Measurements from ENCODE around the gene CORO6. TPM values are rescaled to one million over a fixed set of nuclear protein-coding genes. Genes with fewer than 3 reads are reported as not detected.

The CORO6 gene
- total and polyA plus RNA-seq, 7 experiments from 2014 or later, result 0.15 to 3.1 (median 1.5) TPM

GRCh38 chr17:29575511-29576213, 47.0 kb downstream of the CORO6 start:
- Histone ChIP-seq H3K27me3 (ENCODE audit: control insufficient read depth in 2 of 2, insufficient read depth in 2 of 2, low read length in 2 of 2) (no peaks in the 10 kb centered on the region), H3K4me1 (ENCODE audit: control insufficient read depth in 2 of 2, insufficient read depth in 2 of 2, low read length in 2 of 2) (peaks cover 0 to 6% of the 10 kb centered on the region in 2 donors), H3K27ac (ENCODE audit: low read depth, low read length) (no peak overlapping the region), H3K9me3 (ENCODE audit: control insufficient read depth in 2 of 3, low read length in 3 of 3) (no peaks in the 10 kb centered on the region), H3K4me3 (ENCODE audit: low read length) (no peak overlapping the region), H3K36me3 (ENCODE audit: control insufficient read depth in 2 of 3, insufficient read depth in 3 of 3, low read length in 3 of 3) (peaks cover 0 to 65% (median 4%) of the 10 kb centered on the region in 3 experiments)
- H3K27ac Mint-ChIP-seq, result peak overlapping the region in 1 of 9 donors; percentile 74
- no peak overlapping the region for H3K4me3 Mint-ChIP-seq
- peaks cover 13 to 23% (median 15%) of the 10 kb centered on the region in 7 donors for H3K4me1 Mint-ChIP-seq
- DNase-seq (no peak), ATAC-seq (no peak)
- intact Hi-C loops (cut with micrococcal nuclease), result no loop called here
- H3K27me3 Mint-ChIP-seq, result no peaks in the 10 kb centered on the region
- POLR2A ChIA-PET, result interaction anchor here (0.5 to 2.5 kb wide), 3 partner anchors 10 to 209 kb away, joined by 3 to 7 read pairs (median 4); no protein-coding TSS in a partner anchor
- H3K9me3 Mint-ChIP-seq, result no peaks in the 10 kb centered on the region
- CTCF ChIA-PET, result interaction anchor here (0.7 to 1.4 kb wide), 3 partner anchors 38 to 193 kb away, joined by 3 to 5 read pairs (median 4); no protein-coding TSS in a partner anchor
- peaks cover 0 to 13% (median 8%) of the 10 kb centered on the region in 5 donors for H3K36me3 Mint-ChIP-seq

DNA sequence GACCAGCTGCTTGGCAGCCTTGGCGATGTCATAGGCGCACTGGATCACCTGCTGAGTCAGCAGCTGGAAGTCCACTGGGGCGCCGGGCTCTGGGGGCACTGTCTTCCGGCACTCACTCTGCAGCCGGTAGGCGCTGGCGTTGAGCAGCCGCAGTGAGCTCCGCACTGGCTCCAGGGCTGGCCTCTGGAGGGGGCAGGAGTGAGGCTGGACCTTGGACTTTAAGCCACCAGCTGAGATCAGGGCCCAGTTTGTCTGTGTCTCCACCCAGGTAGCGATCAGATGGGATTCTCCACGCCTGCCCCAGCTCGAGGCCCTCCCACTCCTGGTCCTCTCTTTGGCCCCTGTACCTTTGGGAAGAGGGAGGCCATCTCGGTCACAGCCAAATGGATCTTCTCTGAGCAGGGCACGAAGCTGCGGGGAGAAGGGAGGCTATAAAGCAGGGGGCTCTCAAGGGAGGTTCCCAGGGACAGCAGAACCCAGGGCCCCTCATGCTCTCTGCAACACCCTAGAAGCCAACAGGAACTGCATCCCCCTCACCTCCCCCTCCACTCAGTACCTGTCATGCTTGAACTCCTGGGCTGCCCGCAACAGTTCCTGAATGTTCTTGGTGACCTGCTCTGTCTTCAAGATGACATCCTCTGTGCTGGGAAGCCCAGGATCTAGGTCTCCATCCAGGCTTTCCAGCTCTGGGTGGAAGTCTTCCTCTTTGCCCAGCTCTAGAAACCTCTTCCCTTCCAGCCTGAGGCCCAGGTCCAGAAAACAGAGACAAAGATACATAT, 47.8 kb downstream of the CORO6 start:
- no peak for ATAC-seq
- Mint-ChIP-seq H3K4me1 (peaks cover 10 to 19% (median 12%) of the 10 kb centered on the region in 7 donors), H3K27me3 (no peaks in the 10 kb centered on the region), H3K9me3 (no peaks in the 10 kb centered on the region), H3K36me3 (peaks cover 0 to 10% (median 2%) of the 10 kb centered on the region in 5 donors), H3K4me3 (no peak overlapping the region), H3K27ac (peak overlapping the region in 3 of 9 donors; percentile 58 to 74 (median 63))
- no peaks in the 10 kb centered on the region for H3K9me3 ChIP-seq (ENCODE audit: control insufficient read depth in 2 of 3, low read length in 3 of 3)
- no peaks in the 10 kb centered on the region for H3K27me3 ChIP-seq (ENCODE audit: control insufficient read depth in 2 of 2, insufficient read depth in 2 of 2, low read length in 2 of 2)
- peaks cover 0 to 65% (median 4%) of the 10 kb centered on the region in 3 experiments for H3K36me3 ChIP-seq (ENCODE audit: control insufficient read depth in 2 of 3, insufficient read depth in 3 of 3, low read length in 3 of 3)
- intact Hi-C loops (cut with micrococcal nuclease), result no loop called here
- ChIA-PET POLR2A (interaction anchor here (0.5 to 2.5 kb wide), 4 partner anchors 11 to 210 kb away, joined by 3 to 7 read pairs (median 3); no protein-coding TSS in a partner anchor), CTCF (interaction anchor here (1.2 to 1.4 kb wide), 2 partner anchors 194 to 208 kb away, joined by 3 to 5 read pairs; no protein-coding TSS in a partner anchor)
- DNase-seq, result no peak
- no peak overlapping the region for H3K27ac ChIP-seq (ENCODE audit: low read depth, low read length)
- peaks cover 0 to 3% of the 10 kb centered on the region in 2 donors for H3K4me1 ChIP-seq (ENCODE audit: control insufficient read depth in 2 of 2, insufficient read depth in 2 of 2, low read length in 2 of 2)
- H3K4me3 ChIP-seq (ENCODE audit: low read length), result no peak overlapping the region

DNA sequence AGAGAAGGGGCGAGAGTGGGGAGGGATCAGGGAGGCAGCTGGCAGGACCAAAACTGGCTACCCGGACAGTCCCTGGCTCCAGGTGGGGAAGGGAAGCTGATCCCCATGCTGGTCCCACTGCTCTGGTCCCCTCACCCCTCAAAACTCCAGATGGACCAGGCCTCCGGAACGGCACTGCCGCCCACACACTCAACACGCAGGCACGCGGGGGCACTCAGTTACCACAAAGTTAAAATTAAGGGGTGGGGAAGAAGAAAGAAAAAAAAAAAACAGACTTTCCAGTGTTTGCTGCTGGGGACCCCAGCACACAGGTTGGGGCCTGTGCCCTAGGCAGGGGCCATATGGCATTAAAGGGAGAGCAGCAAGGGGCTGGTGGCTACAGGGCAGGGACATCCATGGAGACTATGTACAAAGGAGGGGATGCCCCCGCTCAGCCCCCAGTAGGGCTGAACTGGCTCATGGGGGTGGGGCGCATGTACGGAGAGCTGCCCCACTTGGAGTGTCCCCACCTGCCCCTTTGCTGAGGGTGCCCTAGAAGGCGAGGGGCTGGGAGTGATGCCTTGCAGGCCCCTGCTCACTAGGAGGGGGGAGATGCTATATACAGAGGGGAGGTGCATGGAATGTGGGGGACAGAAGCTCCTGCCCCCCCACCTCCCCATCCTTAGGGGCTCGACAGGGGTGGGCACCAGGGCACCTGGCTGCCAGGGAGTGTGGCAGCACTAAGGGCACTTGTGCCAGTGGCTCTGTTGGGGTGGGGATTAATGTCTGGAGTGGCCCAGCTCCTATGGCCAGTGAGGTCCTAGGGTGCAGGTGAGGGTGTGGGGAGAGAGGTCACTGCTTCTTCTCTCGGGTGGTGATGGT, 48.6 kb downstream of the CORO6 start:
- ChIA-PET CTCF (interaction anchor here (0.9 to 1.7 kb wide), 5 partner anchors 12 to 207 kb away, joined by 3 to 9 read pairs (median 4); partner anchors contain the start of gene ANKRD13B), POLR2A (interaction anchor here (0.7 to 2.5 kb wide), 3 partner anchors 12 to 44 kb away, joined by 3 to 7 read pairs (median 3); no protein-coding TSS in a partner anchor)
- peak overlapping the region in 1 of 9 donors; percentile 65 for H3K27ac Mint-ChIP-seq
- intact Hi-C loops (cut with micrococcal nuclease), result no loop called here
- Histone ChIP-seq H3K4me1 (ENCODE audit: control insufficient read depth in 2 of 2, insufficient read depth in 2 of 2, low read length in 2 of 2) (peaks cover 3 to 4% of the 10 kb centered on the region in 2 donors), H3K4me3 (ENCODE audit: low read length) (no peak overlapping the region), H3K36me3 (ENCODE audit: control insufficient read depth in 2 of 3, insufficient read depth in 3 of 3, low read length in 3 of 3) (peaks cover 0 to 61% (median 4%) of the 10 kb centered on the region in 3 experiments), H3K27ac (ENCODE audit: low read depth, low read length) (no peak overlapping the region), H3K9me3 (ENCODE audit: control insufficient read depth in 2 of 3, low read length in 3 of 3) (no peaks in the 10 kb centered on the region), H3K27me3 (ENCODE audit: control insufficient read depth in 2 of 2, insufficient read depth in 2 of 2, low read length in 2 of 2) (no peaks in the 10 kb centered on the region)
- no peaks in the 10 kb centered on the region for H3K27me3 Mint-ChIP-seq
- peaks cover 14 to 19% (median 16%) of the 10 kb centered on the region in 7 donors for H3K4me1 Mint-ChIP-seq
- peaks cover 0 to 9% (median 0%) of the 10 kb centered on the region in 5 donors for H3K36me3 Mint-ChIP-seq
- DNase-seq (no peak), ATAC-seq (no peak)
- no peak overlapping the region for H3K4me3 Mint-ChIP-seq
- no peaks in the 10 kb centered on the region for H3K9me3 Mint-ChIP-seq

DNA sequence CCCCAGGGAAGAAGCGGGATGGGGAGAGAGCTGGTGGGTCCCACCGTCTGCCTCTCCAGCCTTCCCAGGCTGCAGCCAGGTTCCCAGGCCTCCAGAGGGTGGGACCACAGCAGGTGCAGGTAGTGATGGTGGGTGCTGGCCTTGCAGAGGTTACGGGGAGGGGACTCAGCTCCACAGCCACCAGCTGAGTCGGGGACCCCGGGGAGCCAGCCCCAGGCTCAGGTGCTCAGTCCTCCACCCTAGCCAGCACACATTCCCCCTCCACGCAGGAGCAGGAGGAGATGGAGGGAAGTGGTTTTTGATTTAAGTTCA, 49.2 kb downstream of the CORO6 start:
- Mint-ChIP-seq H3K27me3 (no peaks in the 10 kb centered on the region), H3K36me3 (peaks cover 0 to 8% (median 0%) of the 10 kb centered on the region in 5 donors), H3K4me1 (peaks cover 17 to 21% (median 17%) of the 10 kb centered on the region in 7 donors), H3K4me3 (peak overlapping the region in 1 of 10 donors; percentile 6), H3K27ac (peak overlapping the region in 1 of 9 donors; percentile 19), H3K9me3 (no peaks in the 10 kb centered on the region)
- peaks cover 0 to 55% (median 4%) of the 10 kb centered on the region in 3 experiments for H3K36me3 ChIP-seq (ENCODE audit: control insufficient read depth in 2 of 3, insufficient read depth in 3 of 3, low read length in 3 of 3)
- ChIA-PET POLR2A (interaction anchor here (1.0 to 2.5 kb wide), 4 partner anchors 8 to 44 kb away, joined by 3 to 7 read pairs (median 4); no protein-coding TSS in a partner anchor), CTCF (interaction anchor here (0.9 to 1.7 kb wide), 4 partner anchors 12 to 207 kb away, joined by 3 to 9 read pairs (median 4); partner anchors contain the start of gene ANKRD13B)
- DNase-seq (no peak), ATAC-seq (no peak)
- no peaks in the 10 kb centered on the region for H3K27me3 ChIP-seq (ENCODE audit: control insufficient read depth in 2 of 2, insufficient read depth in 2 of 2, low read length in 2 of 2)
- H3K4me1 ChIP-seq (ENCODE audit: control insufficient read depth in 2 of 2, insufficient read depth in 2 of 2, low read length in 2 of 2), result peaks cover 3 to 7% of the 10 kb centered on the region in 2 donors
- no peaks in the 10 kb centered on the region for H3K9me3 ChIP-seq (ENCODE audit: control insufficient read depth in 2 of 3, low read length in 3 of 3)
- H3K27ac ChIP-seq (ENCODE audit: low read depth, low read length), result no peak overlapping the region
- H3K4me3 ChIP-seq (ENCODE audit: low read length), result no peak overlapping the region
- intact Hi-C loops (cut with micrococcal nuclease), result no loop called here

- H3K9me3 ChIP-seq (ENCODE audit: control insufficient read depth in 2 of 3, low read length in 3 of 3), result no peaks in the 10 kb centered on the region
- no peaks in the 10 kb centered on the region for H3K27me3 Mint-ChIP-seq
- ChIA-PET POLR2A (interaction anchor here (0.6 to 1.8 kb wide), 4 partner anchors 9 to 358 kb away, joined by 3 to 5 read pairs (median 3); no protein-coding TSS in a partner anchor), CTCF (interaction anchor here (0.8 to 1.7 kb wide), 3 partner anchors 20 to 203 kb away, joined by 3 to 9 read pairs (median 4); partner anchors contain the start of gene ANKRD13B)
- no peaks in the 10 kb centered on the region for H3K27me3 ChIP-seq (ENCODE audit: control insufficient read depth in 2 of 2, insufficient read depth in 2 of 2, low read length in 2 of 2)
- peaks cover 0 to 54% (median 4%) of the 10 kb centered on the region in 3 experiments for H3K36me3 ChIP-seq (ENCODE audit: control insufficient read depth in 2 of 3, insufficient read depth in 3 of 3, low read length in 3 of 3)
- H3K27ac Mint-ChIP-seq, result no peak overlapping the region
- no peak overlapping the region for H3K27ac ChIP-seq (ENCODE audit: low read depth, low read length)
- no peak overlapping the region for H3K4me3 ChIP-seq (ENCODE audit: low read length)
- H3K4me1 Mint-ChIP-seq, result peaks cover 17 to 21% (median 17%) of the 10 kb centered on the region in 7 donors
- peaks cover 0 to 3% (median 0%) of the 10 kb centered on the region in 11 donors for H3K9me3 Mint-ChIP-seq
- intact Hi-C loops (cut with micrococcal nuclease), result no loop called here
- H3K36me3 Mint-ChIP-seq, result peaks cover 0 to 8% (median 0%) of the 10 kb centered on the region in 5 donors
- ATAC-seq (peak; percentile 32), DNase-seq (peak in 5 of 9 donors; percentile 43 to 69 (median 47))
- H3K4me3 Mint-ChIP-seq, result peak overlapping the region in 1 of 10 donors; percentile 6
- H3K4me1 ChIP-seq (ENCODE audit: control insufficient read depth in 2 of 2, insufficient read depth in 2 of 2, low read length in 2 of 2), result peaks cover 3 to 7% of the 10 kb centered on the region in 2 donors
Observed at GRCh38 chr17:29572691-29573557, 49.8 kb downstream of the CORO6 start.

Data from naive thymus-derived CD4-positive, alpha-beta T cell (primary cell).